Breast epithelium (tissue), 3 donors: ENCODE data around the gene WDR93.

ENCODE experiments used
- POLR2A ChIP-seq: fragments of 450-650 bp; IDR thresholded peaks from one replicate; pipeline ENCODE4 v1.6.1; 2016; ENCODE audit warnings: antibody characterized with exemption, mild to moderate bottlenecking, moderate library complexity
- POLR2AphosphoS5 ChIP-seq, 3 donors: sonication (generic); formaldehyde crosslinking; IDR thresholded peaks; one replicate each; pipeline ENCODE4 v1.6.1; 2017; ENCODE audit warnings: antibody characterized with exemption in 3 of 3

GRCh38 chr15:89765694-89766093, 75.1 kb downstream of the WDR93 start:
- TF ChIP-seq POLR2AphosphoS5 (IDR thresholded peaks at IDR 0.05) (no peak), POLR2A (no peak)
